Measurements from ENCODE around the gene STK11.

Gene STK11

DNA sequence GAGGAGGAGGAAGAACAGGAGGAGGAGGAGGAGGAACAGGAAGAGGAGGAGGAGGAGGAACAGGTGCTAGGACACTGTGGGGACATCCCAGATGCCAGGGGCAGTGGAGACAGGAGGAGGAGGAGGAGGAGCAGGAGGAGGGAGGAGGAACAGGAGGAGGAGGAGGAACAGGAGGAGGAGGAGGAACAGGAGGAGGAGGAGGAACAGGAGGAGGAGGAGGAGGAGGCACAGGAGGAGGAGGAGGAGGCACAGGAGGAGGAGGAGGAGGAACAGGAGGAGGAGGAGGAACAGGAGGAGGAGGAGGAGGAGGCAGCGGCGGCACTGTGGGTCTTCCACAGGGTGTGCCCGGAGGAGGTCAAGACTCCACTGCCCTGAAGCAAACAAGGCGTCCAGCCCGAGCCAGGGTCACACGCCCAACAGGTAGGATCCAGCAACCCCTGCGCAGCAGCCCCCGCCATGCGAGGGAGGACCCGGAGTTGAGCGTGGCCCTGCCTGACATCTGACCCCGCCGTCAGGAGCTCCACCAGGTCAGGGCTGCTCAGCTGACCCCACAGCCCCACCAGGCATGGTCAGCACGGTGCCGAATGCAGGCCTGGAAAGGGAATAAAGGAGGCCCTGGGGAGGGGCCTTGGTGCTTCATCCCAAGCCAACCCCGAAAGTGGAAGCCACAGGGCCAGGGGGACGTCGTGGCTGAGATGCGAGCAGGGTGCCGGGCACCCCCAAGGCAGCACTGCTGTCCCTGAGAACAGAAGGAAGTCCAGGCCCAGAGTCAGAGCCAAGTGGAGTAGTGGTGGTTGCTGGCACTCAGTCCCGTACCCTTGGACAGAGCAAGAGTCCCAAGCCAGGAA lies 40.7 kb upstream of the STK11 start:
- TF ChIP-seq, protein P1, sequence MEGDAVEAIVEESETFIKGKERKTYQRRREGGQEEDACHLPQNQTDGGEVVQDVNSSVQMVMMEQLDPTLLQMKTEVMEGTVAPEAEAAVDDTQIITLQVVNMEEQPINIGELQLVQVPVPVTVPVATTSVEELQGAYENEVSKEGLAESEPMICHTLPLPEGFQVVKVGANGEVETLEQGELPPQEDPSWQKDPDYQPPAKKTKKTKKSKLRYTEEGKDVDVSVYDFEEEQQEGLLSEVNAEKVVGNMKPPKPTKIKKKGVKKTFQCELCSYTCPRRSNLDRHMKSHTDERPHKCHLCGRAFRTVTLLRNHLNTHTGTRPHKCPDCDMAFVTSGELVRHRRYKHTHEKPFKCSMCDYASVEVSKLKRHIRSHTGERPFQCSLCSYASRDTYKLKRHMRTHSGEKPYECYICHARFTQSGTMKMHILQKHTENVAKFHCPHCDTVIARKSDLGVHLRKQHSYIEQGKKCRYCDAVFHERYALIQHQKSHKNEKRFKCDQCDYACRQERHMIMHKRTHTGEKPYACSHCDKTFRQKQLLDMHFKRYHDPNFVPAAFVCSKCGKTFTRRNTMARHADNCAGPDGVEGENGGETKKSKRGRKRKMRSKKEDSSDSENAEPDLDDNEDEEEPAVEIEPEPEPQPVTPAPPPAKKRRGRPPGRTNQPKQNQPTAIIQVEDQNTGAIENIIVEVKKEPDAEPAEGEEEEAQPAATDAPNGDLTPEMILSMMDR (IDR thresholded peaks at IDR 0.05; ENCODE audit: low read depth, low read length, missing control alignments), result no peak
- H3K4me3 ChIP-seq (replicated peaks; ENCODE audit: low read depth, low read length), result no peak overlapping the region
- no peak for DNase-seq (ENCODE audit: extremely low read depth, low read depth)

DNA sequence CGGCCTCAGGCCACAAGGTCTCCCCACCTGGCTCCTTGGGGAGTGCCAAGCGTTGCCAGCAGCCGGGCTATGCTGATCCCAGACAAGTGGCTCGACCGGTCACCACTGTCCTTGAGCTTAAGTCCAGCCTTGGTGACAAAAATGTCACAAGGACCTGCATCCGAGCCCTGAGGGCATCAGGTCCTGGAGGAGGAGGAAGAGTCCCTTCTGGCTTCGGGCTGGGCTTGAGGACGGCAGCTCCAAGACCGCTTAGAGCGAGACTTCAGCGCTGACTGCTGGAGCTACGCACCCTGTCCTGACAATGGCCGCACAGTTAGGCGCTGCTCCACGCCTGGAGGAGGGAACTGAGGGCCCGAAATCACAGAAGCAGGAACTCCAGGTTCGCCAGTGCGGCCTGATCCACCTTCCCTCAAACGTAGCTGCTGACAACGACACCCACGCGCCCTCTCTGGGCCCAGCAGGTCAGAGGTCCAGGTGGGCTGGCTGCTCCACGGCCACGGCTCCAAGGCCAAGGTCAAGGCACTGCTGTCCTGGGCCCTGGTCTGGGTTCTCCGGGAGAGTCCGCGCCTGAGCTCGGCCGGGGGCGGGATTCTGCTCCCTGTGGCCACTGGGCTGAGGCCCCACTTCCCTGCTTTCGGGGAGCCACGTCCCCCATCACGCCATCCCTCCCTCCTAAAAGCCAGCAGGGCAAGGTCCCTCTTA lies 38.6 kb upstream of the STK11 start:
- no peak for DNase-seq (ENCODE audit: extremely low read depth, low read depth)
- no peak overlapping the region for H3K4me3 ChIP-seq (replicated peaks; ENCODE audit: low read depth, low read length)
- TF ChIP-seq, protein P1 (IDR thresholded peaks at IDR 0.05; ENCODE audit: low read depth, low read length, missing control alignments), result no peak

DNA sequence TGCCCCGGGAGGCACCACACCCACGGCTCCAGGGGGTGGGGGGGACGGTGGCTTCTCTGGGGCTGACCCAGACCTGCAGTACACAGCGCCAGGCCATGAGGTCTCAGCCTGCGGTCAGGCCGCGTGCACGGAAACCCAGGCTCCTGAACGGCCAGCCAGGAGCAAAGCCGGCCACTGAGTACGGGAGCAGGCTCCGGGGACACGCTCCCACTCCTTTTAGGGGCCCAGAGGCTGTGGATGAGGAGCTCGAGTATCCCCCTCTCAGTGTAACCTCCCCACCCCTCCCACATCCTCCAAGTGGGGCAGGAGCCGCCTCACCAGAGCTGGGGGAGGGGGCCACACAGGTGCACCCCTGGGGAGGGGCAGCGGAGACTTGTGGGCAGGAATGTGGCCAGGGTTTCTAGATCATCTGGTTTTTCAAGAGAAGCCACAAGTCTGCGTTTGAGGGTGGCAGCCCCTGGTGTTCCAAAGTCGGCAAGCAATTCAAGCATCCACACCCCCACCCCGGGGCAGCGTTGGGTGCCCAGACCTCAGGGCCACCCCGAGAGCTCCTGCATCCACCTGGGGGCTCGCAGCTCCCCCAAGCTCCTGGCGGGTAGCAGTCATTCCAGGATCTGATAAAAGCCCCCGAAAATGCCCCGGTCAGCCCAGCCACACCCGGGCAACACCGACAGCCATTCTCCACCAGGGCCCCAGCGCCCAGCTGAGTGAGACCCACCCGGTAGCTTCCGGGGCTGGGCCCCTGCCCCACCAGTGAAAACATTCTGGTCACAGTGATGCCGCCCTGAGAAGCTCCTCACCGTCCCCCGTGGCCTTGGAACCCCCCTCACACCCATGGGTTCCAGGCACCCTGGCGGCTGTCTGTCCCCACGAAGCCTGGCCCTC lies 37.6 kb upstream of the STK11 start:
- H3K4me3 ChIP-seq (replicated peaks; ENCODE audit: low read depth, low read length), result no peak overlapping the region

DNA sequence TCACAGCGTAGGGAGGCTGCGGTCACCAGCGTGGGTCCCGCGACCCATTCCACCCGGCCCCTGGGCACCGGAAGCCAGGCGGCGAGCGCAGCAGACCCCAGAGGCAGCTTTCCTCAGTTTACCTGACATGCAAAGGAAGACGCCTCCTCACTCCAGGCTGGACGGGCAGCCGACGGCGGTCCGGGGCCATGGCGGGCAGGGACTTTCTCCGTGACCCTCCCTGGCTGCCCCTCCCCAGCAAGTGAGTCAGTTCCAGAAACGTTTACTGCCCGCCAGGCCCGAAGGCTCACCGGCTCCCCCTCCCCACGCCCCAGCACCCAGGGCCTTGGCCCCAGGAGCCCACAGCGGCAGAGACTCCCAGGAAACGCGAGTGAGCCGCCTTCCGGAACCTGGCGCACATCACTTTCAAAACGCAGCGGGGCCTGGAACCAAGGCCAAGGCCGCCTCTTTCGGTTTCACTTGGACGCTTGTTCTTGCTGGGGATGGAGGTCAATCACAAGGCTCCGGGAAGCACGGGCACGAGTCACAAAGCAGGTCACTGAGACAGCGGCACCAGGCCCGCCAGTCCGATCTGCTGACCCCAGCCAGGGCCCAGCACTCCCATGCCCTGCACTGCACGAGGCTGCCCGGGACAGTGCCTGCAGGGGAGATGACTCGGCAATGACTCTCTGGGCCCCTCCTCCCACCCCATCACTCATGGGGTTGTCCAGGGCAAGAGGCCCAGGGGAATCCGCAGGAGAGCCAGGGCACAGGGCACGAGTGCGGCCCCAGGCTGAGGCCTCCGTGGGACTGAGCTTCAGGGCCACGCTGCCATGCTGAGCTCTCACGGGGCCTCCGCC lies 36.8 kb upstream of the STK11 start:
- DNase-seq (ENCODE audit: extremely low read depth, low read depth), result no peak
- H3K4me3 ChIP-seq (replicated peaks; ENCODE audit: low read depth, low read length), result no peak overlapping the region
- TF ChIP-seq, protein P1 (IDR thresholded peaks at IDR 0.05; ENCODE audit: low read depth, low read length, missing control alignments), result no peak

More for the DNA sequence above, 37.6 kb upstream of the STK11 start:
- DNase-seq (ENCODE audit: extremely low read depth, low read depth), result no peak
- TF ChIP-seq, protein P1 (IDR thresholded peaks at IDR 0.05; ENCODE audit: low read depth, low read length, missing control alignments), result no peak

DNA sequence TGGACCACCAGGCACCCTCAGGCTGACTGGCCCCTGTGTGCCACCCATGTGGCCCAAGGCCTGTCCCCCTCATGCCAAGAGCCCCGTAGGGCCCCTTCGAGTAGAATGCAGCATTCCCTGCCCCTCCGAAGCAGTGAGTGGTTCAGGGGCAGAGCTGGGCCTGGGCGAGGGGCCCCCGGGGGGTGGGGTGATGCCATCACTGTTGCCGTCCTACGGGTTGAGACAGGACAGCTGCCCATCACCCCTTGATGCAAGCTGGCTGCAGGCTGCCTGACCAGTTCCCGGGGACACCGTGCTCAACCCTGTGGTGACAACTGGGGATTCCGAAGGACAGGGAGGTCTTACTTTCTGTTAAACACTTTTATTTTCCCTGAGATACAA lies 36.2 kb upstream of the STK11 start:
- no peak overlapping the region for H3K4me3 ChIP-seq (replicated peaks; ENCODE audit: low read depth, low read length)
- no peak for DNase-seq (ENCODE audit: extremely low read depth, low read depth)
- TF ChIP-seq, protein P1 (IDR thresholded peaks at IDR 0.05; ENCODE audit: low read depth, low read length, missing control alignments), result no peak

All from HFF-Myc (cell line).